Stimulated activated CD8-positive, alpha-beta memory T cell treated with anti-CD3 and anti-CD28 coated beads, Interleukin-4, amount 100 ng/mL, for 24 hours (primary cell): ENCODE measurements around the gene VPS33B.
"Not testable (repeated sequence)": the region's sequence is repeated elsewhere in the genome, so short reads cannot be mapped to it uniquely, and the experiment has no call there.

Experiments used
- DNase-seq: peaks from one replicate; pipeline ENCODE4 v3.0.0-alpha.2; 2020; ENCODE audit warnings: low read depth

The VPS33B gene

GRCh38 chr15:91031796-91032195 lies 9.4 kb upstream of the VPS33B start:
- no peak for DNase-seq

GRCh38 chr15:91027677-91028076 lies 5.3 kb upstream of the VPS33B start:
- DNase-seq = no peak

- DNase-seq = no peak
Observed at GRCh38 chr15:91023720-91024119, 1.3 kb upstream of the VPS33B start.

GRCh38 chr15:91022832-91023129 lies 387 bp upstream of the VPS33B start:
- DNase-seq = no peak

- no peak for DNase-seq
Observed at GRCh38 chr15:91021516-91022074, 799 bp downstream of the VPS33B start.

- no peak for DNase-seq
Observed at GRCh38 chr15:91018158-91018557, 4.2 kb downstream of the VPS33B start.

GRCh38 chr15:91017716-91018115 lies 4.7 kb downstream of the VPS33B start:
- no peak for DNase-seq

- not testable (repeated sequence) for DNase-seq
Observed at GRCh38 chr15:91013701-91014100, 8.7 kb downstream of the VPS33B start.

GRCh38 chr15:91007266-91007665 lies 15.1 kb downstream of the VPS33B start:
- no peak for DNase-seq

GRCh38 chr15:91001209-91001608 lies 21.2 kb downstream of the VPS33B start:
- no peak for DNase-seq

- DNase-seq = no peak
Observed at GRCh38 chr15:90998737-90999136, 23.7 kb downstream of the VPS33B start.

- DNase-seq = peak; percentile 95
Observed at GRCh38 chr15:90994417-90995311, 27.7 kb downstream of the VPS33B start, which contains the start of gene PRC1. Gene PRC1, minus strand, starts transcription at chr15:90994535. Its CDS starts 118 bp downstream, at chr15:90994417.

- DNase-seq = no peak
Observed at GRCh38 chr15:90994059-90994416, 28.4 kb downstream of the VPS33B start.

GRCh38 chr15:90991587-90992285 lies 30.7 kb downstream of the VPS33B start:
- DNase-seq = no peak

GRCh38 chr15:90990446-90990845 lies 31.9 kb downstream of the VPS33B start:
- no peak for DNase-seq

GRCh38 chr15:90989040-90989768 lies 33.2 kb downstream of the VPS33B start:
- DNase-seq = no peak

GRCh38 chr15:90988296-90988695 lies 34.1 kb downstream of the VPS33B start:
- no peak for DNase-seq

- DNase-seq = no peak
Observed at GRCh38 chr15:90987561-90988141, 34.7 kb downstream of the VPS33B start.

- no peak for DNase-seq
Observed at GRCh38 chr15:90986790-90987507, 35.4 kb downstream of the VPS33B start.

GRCh38 chr15:90982135-90982534 lies 40.3 kb downstream of the VPS33B start:
- DNase-seq = no peak

- DNase-seq = no peak
Observed at GRCh38 chr15:90981681-90982080, 40.7 kb downstream of the VPS33B start.
